HEK293T (cell line): Measurements from ENCODE around the gene NKX3-2.

Experiments used
- FOXM1 ChIP-seq: fragments of 450-650 bp; IDR thresholded peaks from 2 replicates; pipeline ENCODE4 v1.6.1; 2017; ENCODE audit warnings: mild to moderate bottlenecking, borderline replicate concordance
- HDGF ChIP-seq: fragments of 450-650 bp; IDR thresholded peaks from 2 replicates; pipeline ENCODE4 v1.6.1; 2017; ENCODE audit warnings: antibody characterized with exemption, borderline replicate concordance
- ZNF384 ChIP-seq: fragments of 450-650 bp; IDR thresholded peaks from 2 replicates; pipeline ENCODE4 v1.6.1; 2016

GRCh38 chr4:13525606-13526281, 18.6 kb downstream of the NKX3-2 start:
- TF ChIP-seq ZNF384 (no peak), FOXM1 (no peak), HDGF (no peak)
